GM21576 (cell line): ENCODE data around the gene UNC5A.

Source experiments
- ATAC-seq: cut with Tn5 transposase; IDR thresholded peaks from one replicate; pipeline ENCODE4 v1.9.1; 2021; ENCODE audit warnings: mild to moderate bottlenecking, moderate library complexity; ENCODE audit not compliant: unreplicated experiment

Gene UNC5A

DNA sequence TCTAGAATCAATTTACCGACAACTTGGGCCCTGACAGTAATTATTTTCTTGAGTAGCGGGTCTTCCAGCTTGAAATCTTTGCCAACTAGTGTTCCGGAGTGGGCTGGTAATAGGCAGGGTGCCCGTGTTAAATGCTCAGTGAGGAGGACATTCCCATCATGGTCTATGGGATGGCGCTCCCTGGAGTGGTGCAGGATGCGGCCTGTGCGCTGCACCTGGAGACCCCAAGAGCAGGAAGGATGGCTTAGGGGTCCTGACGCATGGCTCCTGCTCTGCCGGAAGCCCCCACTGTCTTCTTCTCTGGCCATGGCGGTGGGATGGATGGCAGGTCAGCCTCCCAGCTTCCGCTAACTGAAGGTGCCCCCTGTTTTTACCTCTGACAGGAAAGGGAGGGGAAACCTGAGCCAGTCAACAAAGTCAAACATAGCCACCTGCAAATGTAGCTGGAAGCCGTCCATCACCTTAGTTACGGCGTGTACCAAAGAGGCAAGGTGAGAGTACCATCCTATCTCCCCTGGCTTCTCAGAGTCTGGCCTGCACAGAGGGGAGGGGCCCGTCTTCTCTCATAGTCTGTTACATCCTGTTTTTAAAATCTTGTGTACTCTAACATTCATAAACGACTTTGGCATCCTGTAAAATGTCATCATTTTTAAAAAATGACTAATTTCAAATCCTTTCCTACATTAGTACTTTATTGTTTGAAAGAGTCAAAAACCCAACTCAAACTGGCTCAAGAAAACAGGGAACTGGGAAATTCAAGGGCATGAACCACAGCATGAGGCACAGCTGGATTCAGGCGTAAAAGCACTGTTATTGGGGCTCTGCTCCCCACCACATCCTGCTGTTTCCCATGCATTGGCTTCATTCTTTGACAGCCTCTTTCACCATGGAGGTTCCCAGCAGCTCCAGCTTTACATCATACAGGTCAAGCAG is 28.5 kb upstream of the UNC5A start:
- ATAC-seq = no peak

DNA sequence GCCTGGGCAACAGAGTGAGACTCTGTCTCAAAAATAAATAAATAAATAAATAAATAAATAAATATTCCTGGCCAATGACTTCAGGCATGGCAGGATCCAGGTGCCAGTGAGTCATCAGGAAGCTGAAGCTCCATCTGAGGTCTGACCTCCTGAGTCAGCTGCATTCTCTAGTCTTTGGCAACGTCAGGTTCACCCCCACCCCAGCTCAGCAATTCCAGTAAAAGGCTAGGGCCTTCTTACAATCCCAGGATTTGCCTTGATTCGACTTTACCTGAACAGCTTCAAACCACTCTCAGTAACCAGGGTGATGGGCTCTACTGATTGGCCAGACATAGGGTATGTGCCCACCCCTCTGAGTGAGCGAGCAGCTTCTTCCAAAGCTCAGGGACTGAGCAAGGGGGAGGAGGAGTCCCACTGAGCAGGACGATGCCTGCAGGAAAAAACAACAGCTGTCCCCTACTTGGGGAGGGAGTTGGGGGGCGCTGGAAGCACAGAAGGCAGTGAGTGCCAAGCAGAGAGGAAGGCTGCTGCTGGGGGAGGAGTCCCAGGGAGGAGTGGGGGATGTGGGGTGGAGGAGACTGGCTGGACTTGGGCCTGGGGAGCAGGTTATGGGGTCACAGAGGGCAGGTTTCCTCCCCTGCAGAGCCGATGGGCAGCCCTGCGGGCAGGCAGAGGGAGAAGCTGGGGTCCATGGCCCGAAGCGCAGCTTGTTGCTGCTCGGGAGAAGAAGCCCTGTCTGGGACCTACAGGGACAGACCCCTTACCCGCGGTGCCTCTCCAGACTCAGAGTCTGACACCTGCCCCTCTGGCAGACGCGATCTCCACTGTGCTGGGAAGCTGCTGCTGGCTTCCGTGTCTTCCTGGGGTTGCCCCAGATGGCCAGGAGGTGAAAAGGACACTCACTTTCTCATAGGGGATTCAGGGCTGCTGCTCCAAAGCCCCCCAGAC is 25.9 kb upstream of the UNC5A start:
- ATAC-seq = no peak

DNA sequence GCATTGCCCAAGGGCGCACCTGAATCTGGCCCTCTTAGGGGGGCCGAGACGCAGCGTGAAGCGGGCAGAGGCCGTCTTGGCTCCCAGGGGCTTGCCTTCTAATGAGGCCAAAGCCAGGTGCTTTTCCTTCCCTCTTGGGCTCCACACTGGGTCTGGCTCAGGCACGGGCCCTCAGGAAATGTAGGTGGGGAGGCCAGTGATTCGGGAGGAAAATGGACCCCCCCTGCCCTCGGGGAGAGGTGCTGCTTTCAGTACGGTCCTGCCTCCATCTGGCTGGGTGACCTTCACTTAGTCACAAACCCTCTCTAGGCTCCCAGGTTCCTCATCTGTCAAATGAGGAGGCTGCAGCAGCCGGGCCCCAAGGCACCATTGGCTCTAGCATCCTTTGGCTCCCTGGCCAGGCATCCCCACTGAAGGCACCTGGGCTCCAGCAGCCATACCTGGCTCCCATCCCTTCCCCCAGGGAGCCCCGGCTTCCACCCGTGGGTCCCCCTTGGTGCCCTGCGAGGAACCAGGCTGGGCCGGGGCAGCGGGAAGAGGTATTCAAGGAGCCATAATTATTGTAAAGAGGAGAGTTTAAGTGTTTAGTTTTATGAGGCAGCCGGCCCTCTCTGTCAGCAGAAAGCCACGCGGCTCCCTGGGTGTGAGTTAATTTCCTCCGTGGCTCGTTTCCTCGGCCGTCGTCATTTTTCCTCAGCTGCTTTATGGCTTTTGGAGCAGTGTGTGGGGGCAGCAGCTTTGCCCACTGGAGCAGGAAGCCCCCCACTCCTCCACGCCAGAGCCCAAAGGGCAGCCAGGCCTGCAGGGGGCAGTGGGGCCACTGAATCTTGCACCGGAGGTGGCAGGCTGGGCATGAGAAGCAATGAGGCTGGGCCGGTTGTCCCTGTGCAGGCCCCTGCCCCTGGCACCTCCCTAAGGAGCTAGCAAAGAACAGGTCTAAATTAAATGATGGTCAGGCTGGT is 24.9 kb upstream of the UNC5A start:
- no peak for ATAC-seq

DNA sequence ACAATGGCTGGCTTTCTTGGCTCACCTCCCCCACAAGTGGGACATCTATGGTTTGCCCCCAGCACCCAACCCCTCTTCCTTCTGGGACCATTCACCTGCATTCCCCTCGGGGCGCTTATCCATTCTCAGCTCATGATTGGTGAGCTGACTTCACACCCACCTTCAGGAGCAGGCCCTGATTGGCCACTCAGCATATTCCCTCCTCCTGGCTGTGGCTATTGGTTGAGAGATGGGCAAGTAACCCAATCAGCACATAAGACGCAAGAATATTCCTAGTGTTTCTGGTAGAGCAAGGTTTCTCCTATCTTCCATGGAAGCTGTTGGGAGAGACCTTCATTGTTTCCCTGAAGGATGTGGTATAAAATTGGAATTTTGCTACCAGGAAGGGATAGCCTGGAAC is 22.7 kb upstream of the UNC5A start:
- no peak for ATAC-seq

DNA sequence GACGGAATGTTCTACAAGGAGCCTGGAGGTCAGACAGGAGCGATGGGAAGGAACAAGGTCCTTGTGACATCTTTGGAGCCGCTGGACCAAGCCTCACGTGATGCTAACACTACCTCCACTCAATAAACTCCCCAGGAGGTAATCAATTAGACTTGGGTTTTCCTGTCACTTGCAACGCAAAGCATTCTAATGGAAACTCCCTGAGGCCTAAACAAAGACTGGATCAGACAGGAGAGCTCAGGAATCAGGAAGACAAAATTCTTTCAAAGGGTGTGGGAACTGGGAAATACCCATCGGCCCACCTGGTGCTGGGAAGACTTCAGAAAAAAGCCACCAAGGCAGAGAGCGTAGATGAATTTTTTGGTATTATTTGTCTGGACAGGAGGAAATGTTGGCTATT is 22.3 kb upstream of the UNC5A start:
- no peak for ATAC-seq

DNA sequence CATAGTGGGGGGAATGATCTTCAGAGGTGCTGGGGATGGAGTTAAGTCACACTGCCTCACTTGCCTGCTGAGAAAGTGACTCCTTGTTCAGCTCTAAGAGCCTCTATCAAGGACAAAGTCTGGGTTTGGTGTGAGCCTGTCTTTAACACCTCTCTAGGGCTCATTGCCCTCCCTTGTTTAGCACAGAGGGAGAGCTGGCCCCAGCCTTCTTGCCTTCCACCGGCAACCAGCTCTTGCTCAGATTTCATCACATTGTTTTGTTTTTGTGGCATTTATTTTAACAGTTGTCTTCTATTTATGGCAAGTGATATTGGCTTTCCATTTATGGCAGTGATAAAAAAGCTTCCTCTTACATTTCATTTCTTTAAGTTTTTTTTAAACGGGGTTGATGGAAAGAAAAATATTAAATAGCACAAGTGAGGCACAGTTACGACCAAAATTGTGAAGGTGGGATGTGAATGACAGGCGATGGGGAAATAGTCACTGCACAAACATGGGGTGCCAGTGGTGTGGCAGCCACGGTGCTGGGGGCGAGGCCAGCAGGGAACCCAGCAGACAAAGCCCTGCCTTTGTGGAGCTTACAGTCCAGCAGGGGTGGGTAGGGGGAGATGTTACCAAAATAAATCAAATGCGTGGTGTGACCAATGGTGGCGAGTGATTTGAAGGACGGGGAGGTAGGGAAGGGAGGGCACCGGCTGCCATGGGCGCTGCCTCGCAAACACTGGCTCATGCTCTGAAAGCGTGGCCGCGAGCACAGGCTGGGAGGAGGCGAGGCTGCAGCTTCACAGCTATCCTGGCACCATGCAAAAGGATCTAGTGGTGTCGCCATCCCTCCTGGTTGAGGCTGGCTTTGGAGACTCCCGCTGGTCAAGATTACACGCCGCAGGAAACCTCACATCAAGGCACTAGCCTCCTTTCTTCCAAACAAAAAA is 21.2 kb upstream of the UNC5A start:
- no peak for ATAC-seq

DNA sequence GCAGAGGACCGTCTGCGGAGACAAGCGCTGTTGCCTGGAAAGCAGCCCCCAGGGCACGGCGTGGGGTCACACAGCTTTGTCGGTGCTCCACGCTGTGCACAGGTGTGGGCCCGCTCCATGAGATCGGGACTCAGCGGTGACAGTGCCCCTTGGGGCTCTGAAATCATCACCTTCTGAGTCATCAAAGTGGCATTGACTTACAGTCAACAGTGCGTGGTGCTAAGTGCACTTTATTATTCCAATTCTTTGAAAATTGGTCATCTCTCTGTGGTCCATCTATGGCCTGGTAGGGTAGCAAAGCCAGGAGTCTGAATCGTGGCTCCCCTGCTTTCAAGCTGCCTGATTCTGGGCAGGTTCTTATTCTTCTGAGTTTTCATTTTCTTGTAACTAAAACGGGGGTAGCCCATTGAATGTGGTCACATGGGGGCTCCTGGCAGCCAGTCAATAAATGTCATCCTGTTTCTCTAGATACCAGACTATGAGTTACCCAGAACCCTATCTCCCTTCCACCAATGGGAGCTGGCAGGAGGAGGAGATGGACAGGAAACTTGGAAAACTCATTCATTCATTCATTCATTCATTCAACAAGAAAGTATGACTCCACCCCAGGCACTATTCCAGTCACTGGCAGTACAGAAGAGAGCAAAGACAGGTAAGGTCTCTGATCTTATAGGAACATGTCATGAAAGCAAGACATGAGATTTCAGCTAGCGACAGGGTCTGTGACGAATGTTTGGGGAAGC is 20.3 kb upstream of the UNC5A start:
- no peak for ATAC-seq

DNA sequence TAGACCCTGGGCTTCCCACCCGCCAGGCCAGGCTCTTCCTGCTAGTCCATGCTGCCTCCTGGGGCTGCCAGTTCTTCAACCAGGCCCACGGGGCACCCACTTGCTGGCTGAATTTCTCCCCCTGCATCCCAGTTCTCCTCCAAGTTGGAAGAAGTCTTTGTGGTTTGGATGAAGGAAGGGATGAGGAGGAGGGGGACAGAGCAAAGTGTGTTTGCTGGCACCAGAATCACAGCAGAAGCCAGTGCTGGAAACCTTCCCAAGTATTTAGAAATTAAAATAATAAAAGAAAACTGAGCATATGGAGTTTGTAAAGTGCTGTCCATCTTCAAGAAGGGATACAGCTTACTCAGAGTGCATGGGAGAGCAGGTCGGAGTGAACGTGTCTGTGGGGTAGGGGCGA is 19.4 kb upstream of the UNC5A start:
- ATAC-seq = no peak

DNA sequence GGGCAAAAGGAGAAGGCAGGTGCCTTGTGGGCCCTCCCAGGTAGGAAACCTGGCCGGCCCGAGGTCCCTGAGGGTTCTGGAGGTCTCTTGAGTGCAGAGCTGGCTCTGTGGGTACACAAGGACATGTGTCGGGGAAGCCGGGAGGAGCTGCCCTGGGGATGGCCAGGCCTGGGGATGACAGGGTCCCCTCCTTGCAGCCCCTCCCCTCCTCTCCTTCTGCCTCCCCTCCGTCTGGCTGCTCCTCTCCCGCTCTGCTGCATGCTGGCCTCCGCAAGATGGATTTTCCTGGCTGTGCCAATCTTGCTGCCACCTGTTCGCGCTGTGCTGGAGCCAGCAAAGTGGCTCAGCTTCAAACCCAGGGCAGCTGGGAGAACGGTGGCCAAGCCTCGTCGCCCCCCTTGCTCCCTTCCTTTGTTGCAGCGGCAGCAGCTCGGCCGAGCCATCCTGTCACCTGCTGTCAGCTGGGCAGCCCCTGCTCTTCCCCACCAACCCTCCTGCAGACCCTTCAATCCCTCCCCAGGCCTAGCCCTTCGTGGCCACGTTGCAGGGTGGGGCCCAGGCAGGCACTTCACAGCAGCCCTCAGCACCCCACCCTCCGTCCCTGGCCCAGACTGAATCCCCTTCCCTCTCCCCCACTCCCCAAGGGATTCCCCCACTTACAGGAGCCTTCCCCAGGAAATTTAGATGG is 17.6 kb upstream of the UNC5A start:
- ATAC-seq = no peak

DNA sequence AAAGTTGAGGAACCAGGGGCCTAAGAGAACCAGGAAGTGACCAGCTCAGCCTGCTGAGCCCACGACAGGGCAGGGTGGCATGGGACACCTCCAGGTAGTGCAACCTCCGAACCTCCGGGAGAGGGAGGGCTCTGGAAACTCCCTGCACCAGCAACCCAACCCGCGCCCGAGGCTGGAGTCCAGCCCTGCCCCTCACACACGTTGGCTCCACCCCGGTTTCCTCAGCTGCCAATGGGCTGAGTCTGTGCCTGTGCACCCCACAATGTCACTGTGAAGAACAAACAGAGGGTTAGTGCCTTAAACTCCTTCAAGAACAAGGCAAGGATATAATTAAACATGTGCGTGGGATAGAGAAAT is 17.0 kb upstream of the UNC5A start:
- no peak for ATAC-seq

DNA sequence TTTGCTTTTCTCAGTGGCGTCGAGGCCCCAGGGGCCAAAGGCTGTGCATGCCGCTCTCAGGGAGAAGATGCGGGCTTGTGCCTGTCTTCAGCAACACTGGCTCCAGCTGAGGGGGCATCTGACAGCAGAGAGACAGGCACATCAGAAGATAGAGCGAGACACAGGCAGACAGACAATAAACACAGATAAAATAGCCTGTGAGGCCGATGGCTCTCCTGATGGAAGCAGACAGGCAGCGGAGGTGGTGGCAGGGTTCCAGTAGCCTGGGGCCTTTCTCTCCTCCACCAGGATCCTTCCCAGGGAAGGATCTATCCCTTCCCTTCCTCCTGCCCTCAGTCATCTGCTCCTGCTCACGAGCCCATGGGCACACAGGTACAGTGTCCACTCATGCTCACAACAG is 16.6 kb upstream of the UNC5A start:
- ATAC-seq = no peak

DNA sequence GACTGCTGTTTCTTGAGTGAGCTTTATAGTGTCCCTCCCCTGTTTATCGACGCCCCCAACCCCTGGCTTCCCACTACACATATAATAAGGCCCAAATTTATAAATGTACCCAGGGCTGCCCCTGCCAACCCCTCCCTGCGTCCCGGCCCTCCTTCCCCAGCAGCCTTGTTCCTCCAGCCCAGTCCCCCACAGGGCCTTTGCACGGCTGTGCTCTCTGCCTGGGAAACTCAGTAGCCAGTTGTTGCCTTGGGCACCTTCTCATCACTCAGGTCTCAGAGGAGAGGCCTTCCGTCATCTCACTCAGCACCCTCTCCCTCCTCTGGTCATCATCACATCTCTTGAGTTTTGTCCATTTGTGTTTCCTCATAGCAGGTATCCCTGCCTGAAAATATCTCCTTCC is 15.8 kb upstream of the UNC5A start:
- no peak for ATAC-seq

DNA sequence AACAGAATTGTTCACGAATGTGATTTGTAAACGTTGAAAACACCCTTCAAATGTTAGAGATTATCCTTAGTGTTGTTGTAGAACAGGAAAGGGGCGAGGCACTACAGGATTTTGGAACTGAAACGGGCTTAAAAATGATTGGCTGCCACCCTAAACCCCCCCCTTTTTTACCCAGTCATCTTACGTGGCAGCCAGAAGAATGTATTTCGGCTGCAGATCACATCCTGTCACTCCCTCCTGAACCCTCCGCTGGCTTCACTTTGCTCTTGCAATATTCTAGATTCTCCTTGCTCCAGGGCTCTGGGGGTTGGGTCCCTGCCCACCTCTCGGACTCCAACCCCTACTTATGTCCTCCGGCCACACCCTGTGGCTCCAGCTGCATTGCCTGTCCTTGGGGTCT is 13.9 kb upstream of the UNC5A start:
- ATAC-seq = no peak

DNA sequence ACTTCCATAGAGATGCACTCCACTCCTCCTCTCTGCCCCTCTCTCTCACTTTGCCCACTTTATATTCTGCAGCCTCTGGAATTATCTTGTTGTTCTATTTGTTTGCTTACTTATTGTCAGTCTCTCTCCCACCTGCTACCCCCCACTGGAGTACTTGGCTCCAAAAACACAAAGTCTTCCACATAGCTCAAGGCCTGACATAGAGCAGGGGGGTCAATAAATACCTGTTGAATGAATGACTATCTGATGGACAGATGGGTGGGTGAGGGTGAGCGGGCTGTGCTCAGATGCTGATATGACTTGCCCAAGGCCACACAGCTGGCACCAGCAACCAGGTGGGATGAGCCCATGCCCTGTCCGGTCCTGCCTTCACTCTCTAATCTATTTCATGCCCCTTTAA is 13.4 kb upstream of the UNC5A start:
- ATAC-seq = no peak

DNA sequence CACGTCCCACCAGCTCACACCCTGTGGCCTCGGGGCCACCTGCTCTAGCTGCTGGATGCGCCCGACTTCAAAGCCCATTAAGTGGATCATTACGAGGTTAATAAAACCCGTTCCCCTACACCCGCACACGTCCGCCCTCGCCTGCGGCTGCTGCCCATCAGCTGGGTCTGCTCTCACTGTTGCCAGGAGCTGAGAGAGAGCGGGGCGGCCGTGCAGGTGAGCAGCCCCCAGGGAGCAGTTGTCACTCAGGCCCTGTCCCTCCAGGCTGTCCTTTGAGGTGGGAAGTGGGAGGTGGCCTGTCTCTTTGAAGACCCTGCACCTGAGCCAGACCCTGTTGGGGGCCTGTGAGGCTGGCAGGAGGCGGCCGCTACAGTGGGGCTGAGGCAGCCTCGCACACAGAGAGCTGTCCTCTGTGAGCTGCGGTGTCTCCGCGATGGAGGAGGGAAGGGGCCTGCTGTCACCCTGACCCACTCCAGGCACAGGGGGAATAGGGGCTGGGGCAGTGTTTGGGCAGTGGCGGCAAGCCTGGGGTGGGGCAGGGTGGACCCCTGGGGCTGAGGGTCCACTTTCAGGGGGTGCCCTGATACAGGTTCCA is 12.8 kb upstream of the UNC5A start:
- ATAC-seq = no peak

DNA sequence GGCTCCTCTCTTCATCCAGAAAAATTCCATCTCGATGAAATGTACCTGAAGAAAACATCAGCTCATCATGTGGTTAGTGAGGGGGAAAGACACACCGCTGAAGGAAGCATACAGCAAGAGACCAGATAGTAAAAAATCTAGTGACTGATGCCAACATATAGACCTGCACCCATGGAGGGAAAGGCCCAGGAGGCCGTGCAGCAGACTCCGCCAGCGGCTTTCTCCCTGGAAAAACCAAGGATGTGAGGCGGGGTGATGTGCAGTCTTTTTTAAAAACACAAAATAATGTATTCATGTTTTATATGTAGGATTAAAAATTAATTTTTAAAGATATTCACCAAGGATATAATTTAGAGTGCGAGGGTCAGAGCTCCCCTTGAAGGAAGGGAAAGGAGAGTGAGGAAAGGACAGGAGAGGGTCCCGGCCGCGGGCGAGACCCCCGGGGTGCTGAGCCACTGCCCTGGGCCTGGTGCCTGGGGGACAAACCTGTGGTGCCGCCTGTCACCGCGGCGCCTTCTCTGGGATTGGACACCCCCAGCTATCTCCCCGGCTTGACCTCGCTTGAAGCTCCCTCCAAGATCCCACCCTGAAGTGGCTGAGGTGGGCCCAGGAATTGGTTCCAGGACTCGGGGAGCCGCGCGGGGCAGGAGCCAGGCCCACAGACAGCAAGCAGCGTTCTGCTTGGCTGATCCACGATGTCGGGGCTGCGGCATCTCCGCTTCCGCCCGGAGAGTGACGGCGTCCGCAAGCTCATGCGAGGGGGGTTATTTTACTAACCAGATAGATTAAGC is 12.1 kb upstream of the UNC5A start:
- ATAC-seq = no peak

DNA sequence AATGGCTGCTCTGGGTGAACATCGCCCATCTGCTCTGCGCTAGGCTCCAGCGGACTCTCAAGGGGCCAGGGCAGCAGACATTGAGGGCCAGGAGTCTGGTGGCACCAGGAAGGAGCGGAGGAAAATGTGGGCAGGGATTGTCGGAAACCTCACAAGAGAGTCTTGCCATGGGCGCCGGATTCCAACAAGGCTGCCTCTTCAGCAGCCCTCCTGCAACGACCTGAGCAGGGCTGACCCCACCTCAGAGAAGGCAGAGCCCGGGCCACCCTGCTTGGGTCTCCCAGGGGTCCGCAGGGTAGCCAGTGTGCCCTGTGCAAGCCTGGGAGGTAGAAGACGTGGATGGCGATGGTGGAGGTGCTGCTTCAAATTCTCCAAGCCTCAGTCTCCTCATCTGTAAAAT is 11.4 kb upstream of the UNC5A start:
- no peak for ATAC-seq
